ENCODE results near the gene CHD6.

The CHD6 gene

GRCh38 chr20:41586772-41587171, 31.4 kb downstream of the CHD6 start:
- no peak for DNase-seq

DNA sequence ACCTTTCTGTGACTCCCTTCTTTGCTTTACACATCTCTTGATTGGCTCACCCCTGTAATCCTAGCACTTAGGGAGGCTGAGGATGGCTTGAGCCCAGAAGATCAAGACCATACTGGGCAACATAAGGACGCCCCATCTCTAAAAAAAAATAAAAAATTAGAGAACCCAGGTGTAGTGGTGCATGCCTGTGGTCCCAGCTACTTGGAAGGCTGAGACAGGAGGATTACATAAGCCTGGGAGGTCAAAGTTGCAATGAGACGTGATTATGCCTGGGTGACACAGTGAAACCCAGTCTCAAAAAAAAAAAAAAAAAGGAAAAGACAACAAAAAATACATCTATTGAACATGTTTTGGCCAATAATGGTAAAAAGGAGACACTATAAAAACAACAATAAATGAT, 37.8 kb downstream of the CHD6 start:
- no peak for DNase-seq

DNA sequence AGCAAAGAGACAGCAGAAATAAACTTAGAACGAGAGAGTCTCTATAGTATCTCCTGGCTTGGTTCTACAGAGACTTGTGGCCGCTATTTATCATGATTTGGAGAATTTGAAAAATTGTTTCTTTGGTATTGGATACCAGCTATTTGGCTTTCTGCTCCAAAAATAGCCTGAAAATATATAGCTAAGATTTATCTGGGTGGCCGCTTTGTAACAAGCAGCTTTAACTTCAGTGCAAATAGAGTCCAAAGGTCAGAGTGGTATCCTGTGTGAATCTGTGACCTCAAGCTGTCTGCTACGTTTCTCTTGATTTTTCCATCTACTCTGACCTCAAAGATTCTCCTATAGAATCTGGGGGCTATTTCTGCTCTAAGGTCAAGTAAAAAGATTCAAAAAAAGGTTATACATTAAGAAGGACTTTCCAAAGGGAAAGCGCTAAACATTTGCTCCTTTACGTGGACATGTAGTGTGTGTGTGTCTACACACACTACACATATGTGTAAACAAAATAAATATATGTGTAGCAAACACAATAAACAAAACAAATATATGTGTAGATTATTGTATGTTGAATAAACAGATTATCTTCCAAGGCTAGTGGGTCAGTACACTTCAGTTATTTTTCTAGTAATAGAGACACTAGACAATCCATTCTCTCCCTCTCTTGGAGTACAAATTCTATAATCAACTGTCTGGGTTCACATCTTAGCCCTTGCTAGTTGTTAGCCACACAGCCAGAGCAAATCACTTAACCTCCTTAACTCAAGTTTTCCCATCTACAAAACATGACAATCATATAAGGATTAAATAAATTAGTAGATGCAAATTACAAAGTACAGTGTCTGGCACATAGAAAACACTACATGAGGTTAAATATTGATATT, 40.8 kb downstream of the CHD6 start:
- no peak for DNase-seq

- DNase-seq, result no peak
These were observed 42.8 kb downstream of the CHD6 start for GRCh38 chr20:41575412-41575811.

DNA sequence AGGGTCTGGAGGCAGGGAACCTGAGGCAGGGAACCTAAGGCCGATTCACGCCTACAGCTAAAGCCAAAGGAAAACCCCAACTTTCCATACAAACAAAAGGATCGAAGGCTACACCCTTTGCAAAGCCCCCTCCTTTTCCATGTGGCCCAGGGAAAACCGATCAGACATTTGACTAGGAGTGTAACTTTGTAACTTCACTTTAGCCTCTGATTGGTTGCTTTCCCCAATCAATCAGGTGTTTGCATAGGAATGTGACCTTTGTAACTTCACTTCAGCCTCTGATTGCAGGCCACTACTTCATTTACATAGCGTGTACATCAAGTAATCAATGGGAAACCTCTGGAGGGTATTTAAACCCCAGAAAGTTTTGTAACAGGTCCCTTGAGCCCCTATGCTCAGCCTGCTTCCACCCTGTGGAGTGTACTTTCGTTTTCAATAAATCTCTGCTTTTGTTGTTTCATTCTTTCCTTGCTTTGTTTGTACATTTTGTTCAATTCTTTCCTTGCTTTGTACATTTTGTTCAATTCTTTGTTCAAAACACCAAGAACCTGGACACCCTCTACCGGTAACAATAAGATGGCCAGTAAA, 43.3 kb downstream of the CHD6 start:
- DNase-seq, result no peak

DNA sequence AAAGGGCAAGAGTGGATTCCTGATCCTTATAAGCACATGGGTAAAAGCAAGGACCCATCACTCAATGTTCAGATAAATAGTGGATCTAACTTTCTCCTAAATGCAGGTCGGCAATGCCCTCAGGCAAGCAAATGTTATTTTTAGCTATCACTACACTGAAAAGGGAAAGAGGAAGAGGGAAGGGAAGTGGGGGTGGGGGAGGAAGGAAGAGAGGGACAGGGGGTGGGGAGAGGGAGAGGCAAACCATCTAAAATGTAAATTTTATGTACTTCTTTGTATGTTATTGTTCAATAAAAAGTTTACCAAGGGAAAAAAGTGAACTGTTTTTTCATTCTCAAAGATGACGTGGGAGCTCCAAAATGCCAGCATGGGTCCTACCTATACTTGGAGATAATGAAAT, 44.2 kb downstream of the CHD6 start:
- DNase-seq, result no peak

DNA sequence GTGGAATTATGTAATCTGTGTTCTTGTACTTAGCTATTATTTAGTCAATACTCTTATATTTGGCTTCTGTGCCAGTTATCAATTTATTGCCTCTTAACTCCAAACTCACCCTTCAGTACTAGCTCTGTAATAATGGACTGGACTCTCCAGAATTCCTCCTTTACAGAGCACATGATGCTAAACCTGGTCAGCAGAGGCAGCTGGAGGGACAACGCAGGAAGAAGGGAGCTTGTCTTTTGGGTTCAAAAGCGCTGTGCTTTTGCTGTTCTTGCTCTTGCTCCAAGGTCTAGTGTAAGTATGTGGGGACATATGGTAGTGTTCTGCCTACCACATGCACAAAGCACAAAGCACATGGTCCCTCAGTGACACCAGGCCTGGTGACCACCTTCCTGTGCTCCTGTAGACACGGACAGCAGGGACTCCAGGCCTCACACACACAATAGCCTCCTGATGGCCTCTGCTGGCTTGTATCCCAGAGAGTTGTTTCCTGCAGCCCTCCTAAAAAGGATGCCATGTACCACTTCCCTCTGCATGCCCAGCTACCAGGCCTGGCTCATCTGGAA, 46.1 kb downstream of the CHD6 start:
- no peak for DNase-seq

GRCh38 chr20:41571006-41571405, 47.2 kb downstream of the CHD6 start:
- no peak for DNase-seq

DNA sequence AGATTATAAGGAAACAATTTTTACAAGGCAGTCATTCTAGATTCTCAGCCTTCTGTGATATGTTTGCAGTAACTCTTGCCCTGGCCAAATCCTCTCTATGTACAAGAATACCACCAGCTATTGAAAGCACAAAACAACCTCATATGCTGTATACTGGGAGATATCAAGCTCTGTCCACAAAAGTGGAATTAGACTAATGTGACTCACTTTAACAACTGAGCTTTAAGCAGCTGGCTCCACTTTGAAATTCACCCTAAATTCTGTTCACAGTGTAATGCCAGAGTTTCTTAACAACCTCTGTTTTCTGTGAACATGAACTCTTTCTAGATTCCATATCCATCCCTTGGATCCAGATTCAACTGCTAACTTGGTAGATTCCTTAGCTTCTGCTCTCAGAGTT, 47.6 kb downstream of the CHD6 start:
- DNase-seq, result no peak

- DNase-seq, result no peak
These were observed 50.6 kb downstream of the CHD6 start for GRCh38 chr20:41567615-41568014.

GRCh38 chr20:41566896-41567527, 51.2 kb downstream of the CHD6 start:
- DNase-seq, result no peak

DNA sequence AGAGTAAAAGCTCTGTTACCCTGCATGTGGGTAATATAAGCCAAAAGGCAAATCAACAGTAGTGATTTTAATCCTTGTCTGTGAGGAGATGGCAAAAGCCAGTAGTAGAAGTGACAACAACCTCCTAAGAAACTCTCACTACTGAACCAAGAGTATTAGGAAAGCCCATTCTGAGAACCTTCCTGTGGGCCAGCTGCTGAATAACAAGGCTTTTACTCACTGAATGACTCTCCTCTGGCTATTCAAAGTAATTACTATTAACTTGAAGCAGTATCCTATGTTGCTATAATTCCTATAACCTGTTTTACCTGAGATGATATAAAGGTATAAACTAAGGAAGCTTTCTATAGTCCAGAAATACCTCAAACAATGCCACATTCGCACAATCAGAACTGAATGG, 55.1 kb downstream of the CHD6 start:
- no peak for DNase-seq

DNA sequence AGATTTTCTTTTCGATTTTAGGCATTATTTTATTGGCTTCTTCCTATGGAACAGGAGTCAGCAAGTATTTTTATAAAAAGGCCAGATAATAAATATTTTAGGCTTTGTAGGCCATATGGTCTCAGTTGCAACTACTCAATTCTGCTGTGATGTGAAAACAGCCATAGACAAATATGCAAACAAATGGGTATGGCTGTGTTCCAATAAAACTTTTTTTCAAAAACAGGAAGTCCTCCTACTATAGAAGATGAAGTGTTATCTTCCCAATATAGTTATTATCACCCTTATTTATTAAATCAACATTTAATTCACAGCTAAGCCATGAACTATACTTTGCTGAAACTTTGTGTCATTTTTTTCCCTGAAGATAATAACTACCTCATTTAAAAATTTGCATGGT, 57.2 kb downstream of the CHD6 start:
- no peak for DNase-seq

- no peak for DNase-seq
These were observed 58.5 kb downstream of the CHD6 start for GRCh38 chr20:41559658-41560057.

- DNase-seq, result no peak
These were observed 64.9 kb downstream of the CHD6 start for GRCh38 chr20:41553142-41553879.

- no peak for DNase-seq
These were observed 65.7 kb downstream of the CHD6 start for GRCh38 chr20:41552295-41553068.

DNA sequence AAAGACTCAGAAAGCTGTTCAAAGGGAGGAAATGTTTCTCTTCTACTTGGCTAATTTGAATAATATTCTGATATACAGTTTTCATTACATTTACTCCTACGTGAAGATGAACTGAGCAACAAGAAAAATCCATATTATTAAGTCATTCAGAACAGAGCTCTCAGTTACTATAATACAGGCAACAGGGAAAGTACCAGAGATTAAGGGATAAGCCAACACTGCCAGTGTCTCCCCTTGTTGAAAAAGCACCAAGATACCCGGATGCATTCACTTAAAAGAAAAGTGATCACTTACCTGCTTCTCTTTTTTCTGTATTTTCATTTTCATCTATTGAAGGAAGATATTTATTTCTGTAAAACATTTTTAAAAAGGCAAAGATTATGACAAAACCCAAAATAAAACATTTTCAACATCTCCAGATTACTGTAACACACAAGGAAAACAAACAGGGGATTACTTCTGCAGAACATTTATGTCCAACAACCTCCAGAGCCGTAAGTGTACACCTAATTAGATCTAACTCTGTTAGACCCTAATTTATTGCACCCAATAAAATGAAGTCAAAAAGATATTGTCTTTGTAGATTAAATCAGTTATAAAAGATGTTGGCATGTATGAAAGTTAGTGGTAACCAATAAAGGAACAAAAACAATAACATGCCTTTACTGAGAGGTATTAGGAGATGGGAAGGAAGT, 67.0 kb downstream of the CHD6 start:
- DNase-seq, result no peak

- DNase-seq, result no peak
These were observed 71.0 kb downstream of the CHD6 start for GRCh38 chr20:41547221-41547620.

GRCh38 chr20:41546535-41546934, 71.6 kb downstream of the CHD6 start:
- DNase-seq, result no peak

- no peak for DNase-seq
These were observed 73.7 kb downstream of the CHD6 start for GRCh38 chr20:41544472-41544871.

GRCh38 chr20:41540918-41541317, 77.3 kb downstream of the CHD6 start:
- DNase-seq, result no peak

DNA sequence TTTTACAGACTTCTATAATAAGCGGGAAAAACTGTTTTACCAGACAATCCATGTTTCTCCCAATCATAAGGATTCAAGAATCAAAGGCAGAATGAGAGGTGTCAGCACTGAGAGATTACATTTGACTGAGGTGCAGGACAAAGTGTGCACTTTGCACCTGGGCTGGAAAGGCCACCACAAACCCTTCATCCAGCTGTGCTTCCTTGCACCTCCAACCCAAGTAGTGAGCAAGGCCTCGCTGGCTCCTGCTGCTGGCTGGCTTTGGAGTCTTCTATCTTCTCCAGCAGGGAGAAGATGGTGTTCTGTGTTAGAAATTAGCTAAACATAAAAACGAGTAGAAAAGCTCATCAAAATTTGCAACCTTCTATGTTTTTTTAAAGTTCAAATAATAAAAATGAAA, 77.7 kb downstream of the CHD6 start:
- DNase-seq, result no peak
